Activated T-helper 1 cell treated with anti-CD3 and anti-CD28 coated beads, Interleukin-12 subunit alpha, Interleukin-12 subunit beta, Interleukin-2, Interleukin-4 antibody, amounts not matched to agents 30 ng/mL and 10 ng/mL and 1 ng/mL, durations not matched to agents 14 hours and 24 hours and 36 hours (primary cell): ENCODE measurements around the gene CPXCR1. TPM values are rescaled to one million over a fixed set of nuclear protein-coding genes. Genes with fewer than 3 reads are reported as not detected.
"Not testable (repeated sequence)": the region's sequence is repeated elsewhere in the genome, so short reads cannot be mapped to it uniquely, and the experiment has no call there.

Experiments used
- DNase-seq: peaks from one replicate; pipeline ENCODE4 v3.0.0; 2021; ENCODE audit warnings: low spot score
- H3K27ac Mint-ChIP-seq: one replicate; pipeline ENCODE4 v1.8.0; 2021; ENCODE audit warnings: mild to moderate bottlenecking, mixed read lengths
- H3K27me3 Mint-ChIP-seq: one replicate; pipeline ENCODE4 v1.8.0; 2022; ENCODE audit warnings: mild to moderate bottlenecking, moderate library complexity, mixed read lengths; ENCODE audit not compliant: insufficient read depth
- H3K36me3 Mint-ChIP-seq: one replicate; pipeline ENCODE4 v1.8.0; 2021; ENCODE audit warnings: low read depth, mixed read lengths
- H3K4me1 Mint-ChIP-seq: one replicate; pipeline ENCODE4 v1.8.0; 2021; ENCODE audit warnings: low read depth, mixed read lengths
- H3K4me3 Mint-ChIP-seq: one replicate; pipeline ENCODE4 v1.8.0; 2021; ENCODE audit warnings: mild to moderate bottlenecking, moderate library complexity, mixed read lengths
- H3K9me3 Mint-ChIP-seq: one replicate; pipeline ENCODE4 v1.8.0; 2021; ENCODE audit warnings: mixed read lengths
- intact Hi-C: fragments of 100-400 bp; cut with micrococcal nuclease; formaldehyde crosslinking; loops from one replicate; pipeline ENCODE4 v1.15.1; 2024
- total RNA-seq: library from RNA; stranded (reverse); gene quantifications from 2 replicates; pipeline ENCODE4 v1.2.3, GENCODE V29; 2022

The CPXCR1 gene
- total RNA-seq, result not detected in 2 replicates

DNA sequence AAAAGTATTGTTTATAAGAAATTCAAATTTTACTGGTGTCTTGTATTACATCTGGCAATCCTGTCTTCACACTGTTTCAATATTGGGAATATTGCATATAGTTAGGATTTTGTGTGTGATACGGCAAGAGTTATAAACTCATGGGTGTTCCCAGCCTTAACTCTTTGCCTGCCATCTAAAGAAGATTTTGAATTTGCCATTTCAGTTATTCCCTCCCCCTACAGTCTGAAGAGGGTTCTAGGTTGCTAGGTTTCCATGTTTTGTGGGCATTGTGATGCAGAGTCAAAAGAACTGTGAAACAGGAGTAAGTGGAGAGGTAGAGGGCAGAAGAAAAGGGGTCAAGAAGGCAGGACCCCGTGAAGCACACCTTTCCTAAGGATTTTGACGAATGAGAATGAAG lies at the start of gene CPXCR1:
CPXCR1 (plus strand) TSS at position 301 of the 400 bp plus-strand sequence. CDS start 6,190 bp downstream, outside the sequence.
- Mint-ChIP-seq H3K36me3 (no peaks in the 10 kb centered on the region), H3K9me3 (peaks cover 6% of the 10 kb centered on the region), H3K27ac (no peak within 1 kb of the TSS), H3K4me1 (no peaks in the 10 kb centered on the region), H3K27me3 (no peaks in the 10 kb centered on the region), H3K4me3 (no peak within 1 kb of the TSS)
- intact Hi-C loops, result no loop called here
- DNase-seq, result no peak

DNA sequence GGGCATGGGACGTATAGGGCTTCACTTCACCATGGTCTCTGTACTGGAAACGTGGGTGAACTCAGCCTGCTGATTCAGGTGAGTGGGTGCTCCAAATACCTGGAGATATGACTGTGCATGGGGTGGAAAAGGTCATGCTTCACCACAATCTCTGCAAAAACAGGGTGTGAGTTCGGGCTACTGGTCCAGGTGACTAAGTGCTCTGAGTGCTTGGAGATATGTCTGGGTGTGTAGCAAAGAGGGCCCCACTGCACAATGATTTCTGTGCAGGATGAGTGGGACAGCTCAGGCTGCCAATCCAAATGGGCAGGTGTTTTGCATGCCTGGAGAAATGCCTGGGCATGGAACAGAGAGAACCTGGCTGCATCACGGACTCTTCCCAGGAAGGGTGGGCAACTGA lies 11.2 kb upstream of the CPXCR1 start:
- no peaks in the 10 kb centered on the region for H3K4me1 Mint-ChIP-seq
- H3K27ac Mint-ChIP-seq, result no peak overlapping the region
- no peaks in the 10 kb centered on the region for H3K27me3 Mint-ChIP-seq
- no peak overlapping the region for H3K4me3 Mint-ChIP-seq
- intact Hi-C loops, result no loop called here
- no peaks in the 10 kb centered on the region for H3K9me3 Mint-ChIP-seq
- H3K36me3 Mint-ChIP-seq, result no peaks in the 10 kb centered on the region
- DNase-seq, result no peak

GRCh38 chrX:88746215-88746614 lies 810 bp upstream of the CPXCR1 start:
- intact Hi-C loops, H3K9me3 Mint-ChIP-seq, H3K27ac Mint-ChIP-seq, H3K4me3 Mint-ChIP-seq, H3K27me3 Mint-ChIP-seq, H3K4me1 Mint-ChIP-seq, H3K36me3 Mint-ChIP-seq, DNase-seq: not testable (repeated sequence)

DNA sequence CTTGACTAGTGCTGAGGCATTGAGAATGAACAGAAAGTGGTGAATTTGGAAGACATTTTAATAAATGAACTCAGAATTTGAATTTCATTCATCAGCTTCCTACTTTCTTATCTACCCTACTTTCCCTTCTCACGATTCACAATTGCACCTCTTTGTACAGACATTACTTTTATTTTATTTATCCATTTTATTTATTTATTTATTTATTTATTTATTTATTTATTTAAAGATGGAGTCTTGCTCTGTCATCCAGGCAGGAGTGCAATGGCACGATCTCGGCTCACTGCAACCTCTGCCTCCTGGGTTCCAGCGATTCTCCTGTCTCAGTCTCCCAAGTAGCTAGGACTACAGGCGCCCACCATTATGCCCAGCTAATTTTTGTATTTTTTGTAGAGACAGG lies 5.3 kb downstream of the CPXCR1 start:
- H3K36me3 Mint-ChIP-seq, H3K4me3 Mint-ChIP-seq, H3K4me1 Mint-ChIP-seq, DNase-seq, H3K27ac Mint-ChIP-seq, H3K27me3 Mint-ChIP-seq, intact Hi-C loops, H3K9me3 Mint-ChIP-seq: not testable (repeated sequence)

- no peak overlapping the region for H3K4me3 Mint-ChIP-seq
- no peak overlapping the region for H3K27ac Mint-ChIP-seq
- H3K36me3 Mint-ChIP-seq, result no peaks in the 10 kb centered on the region
- intact Hi-C loops, result no loop called here
- H3K4me1 Mint-ChIP-seq, result no peaks in the 10 kb centered on the region
- no peak for DNase-seq
- H3K27me3 Mint-ChIP-seq, result no peaks in the 10 kb centered on the region
- H3K9me3 Mint-ChIP-seq, result peaks cover 12% of the 10 kb centered on the region
Observed at GRCh38 chrX:88789825-88790224, 42.8 kb downstream of the CPXCR1 start.
